Keratinocyte (primary cell): ENCODE results near the gene ANKRD18B. TPM values are rescaled to one million over a fixed set of nuclear protein-coding genes. Genes with fewer than 3 reads are reported as not detected.

Experiments used
- DNase-seq: peaks from one replicate; pipeline ENCODE4 v3.0.0-alpha.2; 2011; ENCODE audit warnings: low read depth, missing footprints, low spot score
- FAIRE-seq: peaks from 2 replicates; lab custom pipeline; 2011; peaks lifted over from hg19 to GRCh38; lab: Jason Lieb, UNC
- H2AFZ ChIP-seq: 2 replicates; pipeline ENCODE4 v1.6.0; 2012; ENCODE audit warnings: low read length, control low read depth, inconsistent platforms; ENCODE audit not compliant: control insufficient read depth
- H3K27ac ChIP-seq: 2 replicates; pipeline ENCODE4 v1.5.1; 2011; ENCODE audit warnings: low read length; ENCODE audit not compliant: control insufficient read depth, insufficient read depth
- H3K27me3 ChIP-seq: 3 replicates; pipeline ENCODE4 v1.6.0; 2011; ENCODE audit warnings: low read length; ENCODE audit not compliant: control insufficient read depth, insufficient read depth; ENCODE audit errors: extremely low read depth
- H3K36me3 ChIP-seq, 2 experiments: 2 replicates in 1 of 2; 3 replicates in 1 of 2; pipeline ENCODE4 v1.5.1; 2011; ENCODE audit warnings: low read length in 2 of 2, mild to moderate bottlenecking in 1 of 2; ENCODE audit not compliant: control insufficient read depth in 2 of 2, insufficient read depth in 2 of 2; ENCODE audit errors: extremely low read depth in 1 of 2
- H3K4me1 ChIP-seq: 3 replicates; pipeline ENCODE4 v1.5.1; 2011; ENCODE audit warnings: low read length; ENCODE audit not compliant: control insufficient read depth, insufficient read depth; ENCODE audit errors: extremely low read depth
- H3K4me2 ChIP-seq: 3 replicates; pipeline ENCODE4 v1.6.0; 2011; ENCODE audit warnings: low read depth, low read length; ENCODE audit not compliant: control insufficient read depth, insufficient read depth; ENCODE audit errors: extremely low read depth
- H3K4me3 ChIP-seq, 3 experiments: fragments of 200-600 bp in 1 of 3; sonication (generic) in 1 of 3; 2 replicates in 2 of 3; 3 replicates in 1 of 3; pipeline ENCODE4 v1.5.1; 2011 to 2016; ENCODE audit warnings: low read length in 3 of 3, mild to moderate bottlenecking in 3 of 3, control low read depth in 2 of 3, inconsistent platforms in 1 of 3, low read depth in 1 of 3, mixed read lengths in 1 of 3, mixed run types in 1 of 3, moderate library complexity in 1 of 3; ENCODE audit not compliant: control insufficient read depth in 2 of 3, insufficient read depth in 2 of 3; ENCODE audit errors: extremely low read depth in 1 of 3
- H3K79me2 ChIP-seq: 2 replicates; pipeline ENCODE4 v1.6.0; 2012; ENCODE audit warnings: low read length; ENCODE audit not compliant: control insufficient read depth, insufficient read depth
- H3K9ac ChIP-seq: 3 replicates; pipeline ENCODE4 v1.6.0; 2011; ENCODE audit warnings: low read length; ENCODE audit not compliant: control insufficient read depth, insufficient read depth; ENCODE audit errors: extremely low read depth
- H3K9me1 ChIP-seq: 3 replicates; pipeline ENCODE4 v1.6.0; 2011; ENCODE audit warnings: low read length; ENCODE audit not compliant: control insufficient read depth, insufficient read depth; ENCODE audit errors: extremely low read depth
- H3K9me3 ChIP-seq: 2 replicates; pipeline ENCODE4 v1.5.1; 2012; ENCODE audit warnings: low read depth, low read length; ENCODE audit not compliant: control insufficient read depth
- H4K20me1 ChIP-seq: 3 replicates; pipeline ENCODE4 v1.6.0; 2011; ENCODE audit warnings: low read length; ENCODE audit not compliant: control insufficient read depth, insufficient read depth; ENCODE audit errors: extremely low read depth
- CTCF ChIP-seq, 3 experiments: IDR thresholded peaks in 1 of 3; conservative IDR thresholded peaks in 1 of 3; optimal IDR thresholded peaks in 1 of 3; 2 replicates in 2 of 3; 3 replicates in 1 of 3; pipeline versions ENCODE3 to v1.5.1; 2011; ENCODE audit warnings: low read length in 3 of 3, mild to moderate bottlenecking in 3 of 3, moderate library complexity in 2 of 3, control low read depth in 1 of 3, inconsistent platforms in 1 of 3; ENCODE audit not compliant: insufficient read depth in 2 of 3; ENCODE audit errors: extremely low read depth in 1 of 3
- EZH2 ChIP-seq: IDR thresholded peaks from one replicate; pipeline ENCODE4 v1.6.1; 2012; ENCODE audit warnings: inconsistent platforms, mild to moderate bottlenecking, low read length, moderate library complexity
- dilution Hi-C: fragments of 300-500 bp; cut with MboI; formaldehyde crosslinking; loops from one replicate; pipeline ENCODE4 v1.7.0; 2020; ENCODE audit warnings: low sequenced_read_pairs; ENCODE audit not compliant: extremely low pct_ligation_motif_present
- polyA plus RNA-seq, 5 experiments: library from polyadenylated mRNA; depleted of rRNA in 3 of 5; stranded (reverse) in 3 of 5; stranded (forward) in 1 of 5; unstranded in 1 of 5; fragments of >200 nt; gene quantifications; 1 replicate in 1 of 5; 2 replicates in 3 of 5; 3 replicates in 1 of 5; pipeline versions ENCODE4 v1.2.1 to v1.2.3, GENCODE V29; 2011 to 2012; ENCODE audit warnings: missing spikeins in 2 of 5, low read depth in 1 of 5, low replicate concordance in 1 of 5

The ANKRD18B gene
- polyA plus RNA-seq, 1 donor (not counting 4 experiments of a cell fraction or from before 2014, with no cell fraction given): 2.9 TPM

- Histone ChIP-seq H4K20me1 (no peaks in the 10 kb centered on the region), H3K27ac (no peak overlapping the region), H3K27me3 (no peaks in the 10 kb centered on the region), H3K9ac (no peak overlapping the region), H3K9me1 (no peaks in the 10 kb centered on the region), H3K9me3 (no peaks in the 10 kb centered on the region), H3K36me3 (no peaks in the 10 kb centered on the region), H3K79me2 (no peaks in the 10 kb centered on the region), H3K4me1 (no peaks in the 10 kb centered on the region), H3K4me2 (no peak overlapping the region), H3K4me3 (no peak overlapping the region), H2AFZ (no peak overlapping the region)
- dilution Hi-C loops: no loop called here
- DNase-seq (no peak), FAIRE-seq (no peak)
- TF ChIP-seq CTCF (optimal IDR thresholded peaks at IDR 0.05 in 1 of 3, IDR thresholded peaks at IDR 0.05 in 1 of 3, conservative IDR thresholded peaks at IDR 0.05 in 1 of 3; ENCODE audit: extremely low read depth in 1 of 3, insufficient read depth in 2 of 3, low read length in 3 of 3): no peak
- TF ChIP-seq EZH2: no peak
These were observed 25.7 kb upstream of the ANKRD18B start for GRCh38 chr9:33498387-33498786.

GRCh38 chr9:33506626-33507370 lies 17.3 kb upstream of the ANKRD18B start:
- H3K9ac ChIP-seq: peak overlapping the region; percentile 63
- FAIRE-seq (peak; percentile 69), DNase-seq (peak; percentile 81)
- H3K9me3 ChIP-seq: no peaks in the 10 kb centered on the region
- no peaks in the 10 kb centered on the region for H4K20me1 ChIP-seq
- TF ChIP-seq EZH2 (no peak), CTCF (optimal IDR thresholded peaks at IDR 0.05 in 1 of 3, IDR thresholded peaks at IDR 0.05 in 1 of 3, conservative IDR thresholded peaks at IDR 0.05 in 1 of 3; ENCODE audit: extremely low read depth in 1 of 3, insufficient read depth in 2 of 3, low read length in 3 of 3) (no peak)
- peak overlapping the region; percentile 84 for H2AFZ ChIP-seq
- H3K27me3 ChIP-seq: no peaks in the 10 kb centered on the region
- peak overlapping the region in 2 of 3 experiments; percentile 26 to 33 for H3K4me3 ChIP-seq
- H3K4me1 ChIP-seq: peaks cover 19% of the 10 kb centered on the region
- no peaks in the 10 kb centered on the region for H3K9me1 ChIP-seq
- H3K36me3 ChIP-seq: no peaks in the 10 kb centered on the region
- H3K4me2 ChIP-seq: peak overlapping the region; percentile 79
- dilution Hi-C loops: no loop called here
- no peaks in the 10 kb centered on the region for H3K79me2 ChIP-seq
- peak overlapping the region; percentile 89 for H3K27ac ChIP-seq
